IPS-NIHi11 (cell line): ENCODE results near the gene TTC16.
A peak's percentile ranks its signal among the peaks of the same experiment; 100 is the strongest.

Experiments used
- DNase-seq: peaks from one replicate; pipeline ENCODE4 v3.0.0; 2012; ENCODE audit warnings: mixed read lengths, low spot score

The TTC16 gene

GRCh38 chr9:127715470-127716337 is at the start of gene TTC16, which contains the start of gene PTRH1:
Gene TTC16 (plus strand): TSS chr9:127716079. CDS start chr9:127716146, 67 bp downstream.
Gene PTRH1 (minus strand): TSS chr9:127715663. CDS start chr9:127715639, 24 bp downstream.
- peak; percentile 99 for DNase-seq

- DNase-seq, result no peak
Observed at GRCh38 chr9:127667127-127667844, 48.6 kb upstream of the TTC16 start.

- no peak for DNase-seq
Observed at GRCh38 chr9:127667906-127668305, 48.0 kb upstream of the TTC16 start.

GRCh38 chr9:127673234-127673633 is 42.6 kb upstream of the TTC16 start:
- no peak for DNase-seq

GRCh38 chr9:127676638-127677037 is 39.2 kb upstream of the TTC16 start:
- no peak for DNase-seq

- DNase-seq, result no peak
Observed at GRCh38 chr9:127679506-127679905, 36.4 kb upstream of the TTC16 start.

- DNase-seq, result no peak
Observed at GRCh38 chr9:127680226-127680625, 35.7 kb upstream of the TTC16 start.

GRCh38 chr9:127680846-127681245 is 35.0 kb upstream of the TTC16 start:
- DNase-seq, result no peak

GRCh38 chr9:127682351-127683136 is 33.3 kb upstream of the TTC16 start:
- DNase-seq, result no peak

GRCh38 chr9:127683723-127684122 is 32.2 kb upstream of the TTC16 start:
- no peak for DNase-seq

GRCh38 chr9:127684576-127684975 is 31.3 kb upstream of the TTC16 start:
- no peak for DNase-seq

- DNase-seq, result no peak
Observed at GRCh38 chr9:127686461-127687393, 29.2 kb upstream of the TTC16 start.

- no peak for DNase-seq
Observed at GRCh38 chr9:127689329-127690000, 26.4 kb upstream of the TTC16 start.

GRCh38 chr9:127690735-127691134 is 25.1 kb upstream of the TTC16 start:
- DNase-seq, result no peak

GRCh38 chr9:127692071-127692470 is 23.8 kb upstream of the TTC16 start:
- no peak for DNase-seq

GRCh38 chr9:127693143-127693542 is 22.7 kb upstream of the TTC16 start:
- no peak for DNase-seq

- no peak for DNase-seq
Observed at GRCh38 chr9:127693697-127694096, 22.2 kb upstream of the TTC16 start.

GRCh38 chr9:127694890-127695720 is 20.8 kb upstream of the TTC16 start:
- DNase-seq, result no peak

GRCh38 chr9:127697575-127697974 is 18.3 kb upstream of the TTC16 start:
- no peak for DNase-seq

GRCh38 chr9:127698386-127698785 is 17.5 kb upstream of the TTC16 start:
- DNase-seq, result no peak
